PC-3 (cell line): Measurements from ENCODE around the gene TOMM7. TPM values are rescaled to one million over a fixed set of nuclear protein-coding genes. Genes with fewer than 3 reads are reported as not detected.
"Not testable (repeated sequence)": the region's sequence is repeated elsewhere in the genome, so short reads cannot be mapped to it uniquely, and the experiment has no call there.

ENCODE experiments used
- ATAC-seq: fragments of 200-7000 bp; cut with Tn5 transposase; 2 replicates; pipeline ENCODE4 v1.9.1; 2020; ENCODE audit warnings: mild to moderate bottlenecking, moderate library complexity
- BruUV-seq: library from RNA; stranded (reverse); fragments of 400-500 nt; replicated peaks from 2 replicates; lab custom pipeline; 2021; lab: Mats Ljungman, UMichigan
- CTCF ChIA-PET: fragments of 300-600 bp; sonication (Branson Sonifier 250); formaldehyde crosslinking; loops from one replicate; lab custom pipeline; 2022; ENCODE audit warnings: antibody characterized with exemption; lab: Charles Lee
- POLR2A ChIA-PET: fragments of 300-600 bp; sonication (Branson Sonifier 250); formaldehyde crosslinking; loops from one replicate; lab custom pipeline; 2022; ENCODE audit warnings: antibody characterized with exemption; ENCODE audit not compliant: unreplicated experiment; lab: Charles Lee
- DNase-seq: peaks from one replicate; pipeline ENCODE4 v3.0.0-alpha.2; 2015
- H2AFZ ChIP-seq: fragments of 300-600 bp; sonication (generic); 2 replicates; pipeline ENCODE4 v1.6.0; 2016; ENCODE audit warnings: antibody characterized with exemption, low read length
- H3F3A ChIP-seq: fragments of 300-600 bp; sonication (generic); one replicate; pipeline ENCODE4 v1.6.0; 2017; ENCODE audit warnings: antibody characterized with exemption, low read length, control low read depth, mild to moderate bottlenecking; ENCODE audit not compliant: unreplicated experiment
- H3K27ac ChIP-seq: fragments of 300-600 bp; sonication (generic); 2 replicates; pipeline ENCODE4 v1.5.1; 2016; ENCODE audit warnings: mild to moderate bottlenecking, low read length
- H3K27me3 ChIP-seq: fragments of 300-600 bp; sonication (generic); 2 replicates; pipeline ENCODE4 v1.6.1; 2016; ENCODE audit warnings: low read length, mixed read lengths
- H3K36me3 ChIP-seq: fragments of 300-600 bp; sonication (generic); 2 replicates; pipeline ENCODE4 v1.6.1; 2016; ENCODE audit warnings: low read depth, mixed run types, low read length, mixed read lengths
- H3K4me1 ChIP-seq: fragments of 300-600 bp; sonication (generic); 2 replicates; pipeline ENCODE4 v1.5.1; 2016; ENCODE audit warnings: low read length; ENCODE audit not compliant: insufficient read depth
- H3K4me2 ChIP-seq: fragments of 300-600 bp; sonication (generic); 2 replicates; pipeline ENCODE4 v1.6.0; 2016; ENCODE audit warnings: low read length
- H3K4me3 ChIP-seq: fragments of 300-600 bp; sonication (generic); 2 replicates; pipeline ENCODE4 v1.5.1; 2016; ENCODE audit warnings: mild to moderate bottlenecking, low read length, mixed read lengths
- H3K79me2 ChIP-seq: fragments of 300-600 bp; sonication (generic); 2 replicates; pipeline ENCODE4 v1.6.1; 2017; ENCODE audit warnings: low read length, mixed read lengths
- H3K9ac ChIP-seq: fragments of 300-600 bp; sonication (generic); 2 replicates; pipeline ENCODE4 v1.6.0; 2016; ENCODE audit warnings: mild to moderate bottlenecking, low read length
- H3K9me2 ChIP-seq: fragments of 300-600 bp; sonication (generic); replicated peaks from 2 replicates; pipeline ENCODE4 v1.6.1; 2016; ENCODE audit warnings: mixed run types, low read length, mixed read lengths
- H3K9me3 ChIP-seq: fragments of 300-600 bp; sonication (generic); 2 replicates; pipeline ENCODE4 v1.6.1; 2016; ENCODE audit warnings: low read length, mixed read lengths
- H4K20me1 ChIP-seq: fragments of 300-600 bp; sonication (generic); 2 replicates; pipeline ENCODE4 v1.6.1; 2016; ENCODE audit warnings: low read length, mixed read lengths
- EZH2 ChIP-seq: fragments of 300-600 bp; sonication (generic); IDR thresholded peaks from one replicate; pipeline ENCODE4 v1.6.1; 2017; ENCODE audit warnings: antibody characterized with exemption, mild to moderate bottlenecking, low read length; ENCODE audit not compliant: unreplicated experiment
- EZH2phosphoT487 ChIP-seq: fragments of 300-600 bp; sonication (generic); IDR thresholded peaks from 2 replicates; pipeline ENCODE4 v1.6.1; 2018; ENCODE audit warnings: mild to moderate bottlenecking, antibody characterized with exemption, low read length, borderline replicate concordance
- intact Hi-C: fragments of 100-400 bp; cut with micrococcal nuclease; formaldehyde crosslinking; loops from 2 replicates; pipeline ENCODE4 v1.9.0; 2023
- total RNA-seq: library from RNA; depleted of rRNA; stranded (reverse); fragments of >200 nt; gene quantifications from 2 replicates; pipeline ENCODE4 v1.2.3, GENCODE V29; 2014
- TF ChIP-seq, protein P1 (sequence below): fragments of 300-600 bp; sonication (generic); conservative IDR thresholded peaks from 2 replicates; pipeline ENCODE4 v1.5.1; 2017; ENCODE audit warnings: antibody characterized with exemption, low read depth, mild to moderate bottlenecking, low read length

The TOMM7 gene
- total RNA-seq, 1 experiment from 2014 or later = 151 TPM

- Histone ChIP-seq H4K20me1 (no peaks in the 10 kb centered on the region), H3K79me2 (peaks cover 26% of the 10 kb centered on the region), H3K36me3 (peaks cover 10% of the 10 kb centered on the region; the same call in 1 of the 2 replicates), H3K4me1 (peaks cover 25% of the 10 kb centered on the region), H3K9me3 (no peaks in the 10 kb centered on the region), H3K27me3 (no peaks in the 10 kb centered on the region), H2AFZ (peak overlapping the region; percentile 74; the same call in 1 of the 2 replicates), H3K4me2 (no peak overlapping the region), H3K9me2 (no peaks in the 10 kb centered on the region), H3K27ac (no peak overlapping the region), H3K4me3 (no peak overlapping the region), H3F3A (no peaks in the 10 kb centered on the region), H3K9ac (no peak overlapping the region)
- ChIA-PET POLR2A (no interaction called here), CTCF (interaction anchor here (0.6 to 0.7 kb wide), 2 partner anchors 15 to 495 kb away, joined by 4 to 5 read pairs; no protein-coding TSS in a partner anchor)
- ATAC-seq (no peak), DNase-seq (no peak)
- no peak for TF ChIP-seq EZH2
- TF ChIP-seq, protein P1, sequence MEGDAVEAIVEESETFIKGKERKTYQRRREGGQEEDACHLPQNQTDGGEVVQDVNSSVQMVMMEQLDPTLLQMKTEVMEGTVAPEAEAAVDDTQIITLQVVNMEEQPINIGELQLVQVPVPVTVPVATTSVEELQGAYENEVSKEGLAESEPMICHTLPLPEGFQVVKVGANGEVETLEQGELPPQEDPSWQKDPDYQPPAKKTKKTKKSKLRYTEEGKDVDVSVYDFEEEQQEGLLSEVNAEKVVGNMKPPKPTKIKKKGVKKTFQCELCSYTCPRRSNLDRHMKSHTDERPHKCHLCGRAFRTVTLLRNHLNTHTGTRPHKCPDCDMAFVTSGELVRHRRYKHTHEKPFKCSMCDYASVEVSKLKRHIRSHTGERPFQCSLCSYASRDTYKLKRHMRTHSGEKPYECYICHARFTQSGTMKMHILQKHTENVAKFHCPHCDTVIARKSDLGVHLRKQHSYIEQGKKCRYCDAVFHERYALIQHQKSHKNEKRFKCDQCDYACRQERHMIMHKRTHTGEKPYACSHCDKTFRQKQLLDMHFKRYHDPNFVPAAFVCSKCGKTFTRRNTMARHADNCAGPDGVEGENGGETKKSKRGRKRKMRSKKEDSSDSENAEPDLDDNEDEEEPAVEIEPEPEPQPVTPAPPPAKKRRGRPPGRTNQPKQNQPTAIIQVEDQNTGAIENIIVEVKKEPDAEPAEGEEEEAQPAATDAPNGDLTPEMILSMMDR = no peak
- intact Hi-C loops = loop anchor here (10.0 kb wide), 1 partner anchor 288 kb away; no protein-coding TSS in a partner anchor
- no TSS peak for BruUV-seq
Observed at GRCh38 chr7:22853138-22853537, 30.5 kb upstream of the TOMM7 start.

DNA sequence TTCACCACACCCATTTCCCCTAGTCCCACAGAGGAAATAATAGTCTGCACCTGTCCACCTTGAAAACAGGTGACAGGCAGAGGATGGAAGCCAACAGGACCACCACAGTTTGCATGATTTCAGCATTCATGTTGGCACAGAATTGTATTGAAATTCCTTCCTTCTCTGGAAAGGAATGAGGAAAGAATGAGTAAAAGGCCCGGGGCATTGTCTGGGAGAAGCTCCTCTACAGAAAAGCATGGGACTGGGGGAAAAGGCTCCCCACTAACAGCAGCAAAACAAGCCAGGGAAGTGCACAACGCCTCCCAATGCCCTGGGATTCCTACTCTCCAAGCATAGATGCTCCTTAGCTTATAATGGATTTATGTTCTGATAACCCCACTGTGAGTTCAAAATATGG is 28.5 kb upstream of the TOMM7 start:
- ATAC-seq (no peak), DNase-seq (peak; percentile 37)
- Histone ChIP-seq H3F3A (no peaks in the 10 kb centered on the region), H3K9ac (no peak overlapping the region), H3K27ac (no peak overlapping the region), H3K4me3 (no peak overlapping the region), H3K4me2 (no peak overlapping the region), H4K20me1 (no peaks in the 10 kb centered on the region), H2AFZ (no peak overlapping the region), H3K4me1 (peaks cover 11% of the 10 kb centered on the region), H3K9me3 (no peaks in the 10 kb centered on the region), H3K36me3 (0 out of 2 replicates have a peak, but pooled peaks cover 2% of the 10 kb centered on the region), H3K27me3 (no peaks in the 10 kb centered on the region), H3K9me2 (no peaks in the 10 kb centered on the region), H3K79me2 (peaks cover 19% of the 10 kb centered on the region)
- TF ChIP-seq EZH2phosphoT487 (no peak), EZH2 (no peak)
- TF ChIP-seq, protein P1 = no peak
- no TSS peak for BruUV-seq
- intact Hi-C loops = loop anchor here (10.0 kb wide), 1 partner anchor 286 kb away; no protein-coding TSS in a partner anchor
- POLR2A ChIA-PET = interaction anchor here (0.5 kb wide), 1 partner anchor 8 kb away, joined by 9 read pairs; no protein-coding TSS in a partner anchor
- CTCF ChIA-PET = no interaction called here

GRCh38 chr7:22850394-22850793 is 27.7 kb upstream of the TOMM7 start:
- H3K79me2 ChIP-seq = peaks cover 12% of the 10 kb centered on the region
- H2AFZ ChIP-seq, DNase-seq, H3K27me3 ChIP-seq, H3K27ac ChIP-seq, POLR2A ChIA-PET, H3K4me1 ChIP-seq, H3F3A ChIP-seq, BruUV-seq, H3K36me3 ChIP-seq, H4K20me1 ChIP-seq, CTCF ChIA-PET, ATAC-seq, H3K9ac ChIP-seq, H3K4me2 ChIP-seq, H3K9me3 ChIP-seq, H3K4me3 ChIP-seq, H3K9me2 ChIP-seq: not testable (repeated sequence)
- intact Hi-C loops = loop anchor here (10.0 kb wide), 1 partner anchor 286 kb away; no protein-coding TSS in a partner anchor
